HEK293 (cell line): ENCODE data around the gene SAMD11.

Experiments used
- CTCF ChIA-PET: fragments of 350-600 bp; formaldehyde crosslinking; extraction: SDS; loops from one replicate; lab custom pipeline; 2021; ENCODE audit warnings: antibody characterized with exemption; lab: Yijun Ruan, JAX
- POLR2A ChIA-PET: fragments of 300-600 bp; formaldehyde crosslinking; extraction: SDS; loops from one replicate; lab custom pipeline; 2020; ENCODE audit warnings: antibody characterized with exemption, inconsistent platforms; lab: Yijun Ruan, JAX
- H3K27ac ChIP-seq: fragments of 200-500 bp; sonication (Bioruptor generic); 2 replicates; pipeline ENCODE4 v1.5.1; 2014; ENCODE audit warnings: low read depth, low read length, control low read depth, inconsistent platforms; ENCODE audit errors: extremely low read depth
- H3K36me3 ChIP-seq, 2 experiments: fragments of 200-500 bp in 1 of 2; sonication (Bioruptor generic) in 1 of 2; 1 replicate in 1 of 2; 2 replicates in 1 of 2; pipeline ENCODE4 v1.5.1; 2014 to 2017; ENCODE audit warnings: inconsistent platforms in 2 of 2, low read length in 2 of 2; ENCODE audit not compliant: control insufficient read depth in 2 of 2, insufficient read depth in 1 of 2
- H3K4me1 ChIP-seq: fragments of 200-500 bp; sonication (Bioruptor generic); 2 replicates; pipeline ENCODE4 v1.5.1; 2014; ENCODE audit warnings: mild to moderate bottlenecking, low read length, inconsistent platforms; ENCODE audit not compliant: control insufficient read depth, insufficient read depth
- H3K4me3 ChIP-seq: 2 replicates; pipeline ENCODE4 v1.5.1; 2011; ENCODE audit warnings: low read depth, mild to moderate bottlenecking, control low read depth, low read length, moderate library complexity
- H3K9me3 ChIP-seq: fragments of 200-500 bp; sonication (Bioruptor generic); 2 replicates; pipeline ENCODE4 v1.5.1; 2014; ENCODE audit warnings: low read depth, low read length, inconsistent platforms; ENCODE audit not compliant: control insufficient read depth, insufficient read depth
- BCL11A ChIP-seq: fragments of 450-650 bp; formaldehyde crosslinking; IDR thresholded peaks from 2 replicates; pipeline ENCODE4 v1.5.1; 2016; ENCODE audit warnings: low read depth, missing biosample characterization, missing genetic modification characterization
- EGR2 ChIP-seq: fragments of 450-650 bp; formaldehyde crosslinking; IDR thresholded peaks from 2 replicates; pipeline ENCODE4 v1.5.1; 2016; ENCODE audit warnings: low read depth, missing biosample characterization, missing genetic modification characterization
- HIC1 ChIP-seq: fragments of 450-650 bp; formaldehyde crosslinking; IDR thresholded peaks from 2 replicates; pipeline ENCODE4 v1.5.1; 2016; ENCODE audit warnings: missing biosample characterization, missing genetic modification characterization
- IKZF3 ChIP-seq: fragments of 450-650 bp; IDR thresholded peaks from 2 replicates; pipeline ENCODE4 v1.5.0; 2018; ENCODE audit warnings: missing biosample characterization, mild to moderate bottlenecking, missing genetic modification characterization, moderate library complexity
- KLF16 ChIP-seq: fragments of 450-650 bp; formaldehyde crosslinking; IDR thresholded peaks from 2 replicates; pipeline ENCODE4 v1.5.1; 2017; ENCODE audit warnings: missing biosample characterization, missing genetic modification characterization
- PRDM2 ChIP-seq: fragments of 450-650 bp; formaldehyde crosslinking; IDR thresholded peaks from 2 replicates; pipeline ENCODE4 v1.5.1; 2016; ENCODE audit warnings: missing biosample characterization, missing genetic modification characterization, borderline replicate concordance
- ZBTB6 ChIP-seq: fragments of 450-650 bp; formaldehyde crosslinking; IDR thresholded peaks from 2 replicates; pipeline ENCODE4 v1.5.1; 2017; ENCODE audit warnings: missing biosample characterization, missing genetic modification characterization
- ZBTB8A ChIP-seq: fragments of 450-650 bp; formaldehyde crosslinking; IDR thresholded peaks from 2 replicates; pipeline ENCODE4 v1.5.1; 2016; ENCODE audit warnings: missing biosample characterization, missing genetic modification characterization
- ZNF157 ChIP-seq: fragments of 450-650 bp; formaldehyde crosslinking; IDR thresholded peaks from 2 replicates; pipeline ENCODE4 v1.5.1; 2016; ENCODE audit warnings: missing biosample characterization, missing genetic modification characterization
- ZNF341 ChIP-seq: fragments of 450-650 bp; formaldehyde crosslinking; IDR thresholded peaks from 2 replicates; pipeline ENCODE4; 2016; ENCODE audit warnings: low read depth, missing biosample characterization, missing genetic modification characterization
- ZNF549 ChIP-seq: fragments of 450-650 bp; IDR thresholded peaks from 2 replicates; pipeline ENCODE4 v1.5.1; 2018; ENCODE audit warnings: missing biosample characterization, missing genetic modification characterization, mild to moderate bottlenecking, inconsistent platforms, moderate library complexity
- ZNF600 ChIP-seq: fragments of 450-650 bp; formaldehyde crosslinking; IDR thresholded peaks from 2 replicates; pipeline ENCODE4 v1.5.1; 2016; ENCODE audit warnings: missing biosample characterization, missing genetic modification characterization
- ZNF654 ChIP-seq: fragments of 450-650 bp; formaldehyde crosslinking; IDR thresholded peaks from 2 replicates; pipeline ENCODE4 v1.5.1; 2016; ENCODE audit warnings: low read depth, missing biosample characterization, missing genetic modification characterization
- ZNF677 ChIP-seq: fragments of 450-650 bp; IDR thresholded peaks from 2 replicates; pipeline ENCODE4 v1.5.0; 2018; ENCODE audit warnings: missing biosample characterization, mild to moderate bottlenecking, missing genetic modification characterization, moderate library complexity
- ZNF776 ChIP-seq: fragments of 450-650 bp; formaldehyde crosslinking; IDR thresholded peaks from 2 replicates; pipeline ENCODE4 v1.5.0; 2017; ENCODE audit warnings: missing biosample characterization, missing genetic modification characterization, borderline replicate concordance
- ZSCAN18 ChIP-seq: fragments of 450-650 bp; formaldehyde crosslinking; IDR thresholded peaks from 2 replicates; pipeline ENCODE4 v1.5.1; 2016; ENCODE audit warnings: missing biosample characterization, missing genetic modification characterization

The SAMD11 gene

GRCh38 chr1:928825-929661 lies 5.3 kb downstream of the SAMD11 start:
- H3K4me1 ChIP-seq: peaks cover 16% of the 10 kb centered on the region
- CTCF ChIA-PET: interaction anchor here (0.6 to 1.5 kb wide), 6 partner anchors 9 to 660 kb away, joined by 3 to 4 read pairs (median 3); no protein-coding TSS in a partner anchor
- no peak overlapping the region for H3K4me3 ChIP-seq
- peaks cover 0 to 65% of the 10 kb centered on the region in 2 experiments; a peak in 1 of 3 replicates for H3K36me3 ChIP-seq
- H3K9me3 ChIP-seq: no peaks in the 10 kb centered on the region
- TF ChIP-seq ZNF600 (tag by site-specific recombination): peak; percentile 62; the same call in 1 of the 2 replicates
- TF ChIP-seq ZNF157 (tag by site-specific recombination): no peak
- TF ChIP-seq ZNF654 (tag by site-specific recombination): no peak
- TF ChIP-seq ZBTB6 (tag by site-specific recombination): peak; percentile 69
- TF ChIP-seq PRDM2 (tag by site-specific recombination): no peak
- no peak for TF ChIP-seq KLF16 (tag by site-specific recombination)
- TF ChIP-seq ZNF776 (tag by site-specific recombination): no peak
- TF ChIP-seq ZNF549 (tag by site-specific recombination): no peak
- TF ChIP-seq IKZF3 (tag by site-specific recombination): 0 out of 2 replicates have a peak, but pooled peaks have one; percentile 30
- TF ChIP-seq BCL11A: no peak
- 0 out of 2 replicates have a peak, but pooled peaks have one; percentile 1 for TF ChIP-seq ZNF677 (tag by site-specific recombination)
- peak; percentile 67; the same call in 1 of the 2 replicates for TF ChIP-seq ZBTB8A (tag by site-specific recombination)
- TF ChIP-seq ZNF341: peak; percentile 17; the same call in 1 of the 2 replicates
- TF ChIP-seq HIC1 (tag by site-specific recombination): peak; percentile 35; the same call in 1 of the 2 replicates
- TF ChIP-seq ZSCAN18 (tag by site-specific recombination): no peak
- peak; percentile 17; the same call in 1 of the 2 replicates for TF ChIP-seq EGR2 (tag by site-specific recombination)
- TF ChIP-seq, all 188 proteins: peak for 8
- H3K27ac ChIP-seq: no peak overlapping the region
- POLR2A ChIA-PET: interaction anchor here (0.6 to 6.5 kb wide), 4 partner anchors 9 to 344 kb away, joined by 3 to 111 read pairs (median 8); partner anchors contain the start of gene UBE2J2
